HG02970 (cell line): Measurements from ENCODE around the gene PLCG2.
"Not testable (repeated sequence)": the region's sequence is repeated elsewhere in the genome, so short reads cannot be mapped to it uniquely, and the experiment has no call there.

ENCODE experiments used
- ATAC-seq: cut with Tn5 transposase; IDR thresholded peaks from one replicate; pipeline ENCODE4 v1.9.1; 2021; ENCODE audit warnings: mild to moderate bottlenecking, moderate library complexity, moderate number of reproducible peaks; ENCODE audit not compliant: unreplicated experiment, low FRiP score

PLCG2 gene

DNA sequence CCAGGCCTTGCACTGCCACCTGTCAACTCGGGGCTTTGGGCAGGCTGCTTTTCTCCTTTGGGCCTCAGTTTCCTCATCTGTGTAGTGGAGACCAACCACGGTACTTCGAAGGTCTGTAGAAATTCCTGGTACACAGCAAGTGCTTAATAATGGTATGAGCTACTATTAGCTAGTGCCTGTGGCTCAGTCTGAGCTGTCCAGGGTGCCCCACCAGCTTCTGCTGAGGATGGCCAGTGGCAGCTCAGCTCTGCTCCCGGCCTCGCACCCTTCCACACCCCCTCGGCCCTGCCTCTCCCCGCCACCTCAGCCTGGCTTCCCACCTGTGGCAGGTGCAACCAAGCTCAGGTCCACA is 26.2 kb upstream of the PLCG2 start:
- ATAC-seq: no peak

DNA sequence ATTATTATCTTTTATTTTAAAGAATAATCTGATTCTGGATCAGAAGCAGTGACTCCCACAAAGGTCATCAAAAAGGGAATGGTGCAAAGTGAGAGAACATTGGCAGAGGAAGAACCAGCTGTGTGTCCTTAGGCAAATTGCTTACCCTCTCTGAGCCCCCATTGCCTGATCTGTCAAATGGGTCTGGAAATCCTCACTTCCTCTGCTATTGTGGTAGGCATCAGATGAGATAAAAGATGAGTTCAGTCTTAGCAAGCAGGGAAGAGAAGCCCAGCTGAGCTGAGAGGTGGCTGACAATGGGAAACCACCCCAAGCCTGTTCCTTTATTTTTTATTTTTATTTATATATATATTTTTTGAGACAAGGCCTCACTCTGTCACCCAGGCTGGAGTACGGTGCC is 24.2 kb upstream of the PLCG2 start:
- no peak for ATAC-seq

DNA sequence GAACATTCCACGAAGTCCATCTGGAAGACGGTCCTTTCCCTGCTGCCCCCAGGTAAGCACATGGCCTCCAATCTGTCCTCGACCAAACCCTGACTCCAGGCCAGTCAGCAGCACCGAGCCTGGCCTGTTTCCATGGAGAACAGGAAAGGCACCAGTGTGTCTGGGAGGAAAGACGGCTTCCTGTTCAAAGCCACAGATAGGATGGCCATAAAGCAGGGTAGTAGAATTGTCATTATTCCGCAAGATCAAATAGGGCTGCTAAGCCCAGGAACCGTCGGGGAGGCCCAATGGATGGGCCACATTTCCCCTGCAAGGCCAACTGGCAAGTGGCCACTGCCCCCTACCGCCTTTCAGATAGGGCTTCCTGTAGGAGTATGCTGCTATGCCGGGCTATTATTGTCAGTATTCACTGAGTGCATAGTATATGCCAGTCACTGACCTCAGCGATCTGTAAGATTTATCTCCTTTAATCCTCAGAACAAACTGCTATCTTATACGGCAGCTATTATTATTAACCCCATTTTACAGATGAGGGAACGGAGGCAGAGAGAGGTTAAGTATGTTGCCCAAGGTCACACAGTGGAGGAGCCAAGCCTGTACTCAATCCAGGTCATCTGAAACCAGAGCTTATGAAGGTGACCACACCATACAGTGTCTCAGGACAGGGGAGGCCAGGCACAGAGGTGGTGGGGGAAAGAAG is 23.0 kb upstream of the PLCG2 start:
- ATAC-seq: no peak

DNA sequence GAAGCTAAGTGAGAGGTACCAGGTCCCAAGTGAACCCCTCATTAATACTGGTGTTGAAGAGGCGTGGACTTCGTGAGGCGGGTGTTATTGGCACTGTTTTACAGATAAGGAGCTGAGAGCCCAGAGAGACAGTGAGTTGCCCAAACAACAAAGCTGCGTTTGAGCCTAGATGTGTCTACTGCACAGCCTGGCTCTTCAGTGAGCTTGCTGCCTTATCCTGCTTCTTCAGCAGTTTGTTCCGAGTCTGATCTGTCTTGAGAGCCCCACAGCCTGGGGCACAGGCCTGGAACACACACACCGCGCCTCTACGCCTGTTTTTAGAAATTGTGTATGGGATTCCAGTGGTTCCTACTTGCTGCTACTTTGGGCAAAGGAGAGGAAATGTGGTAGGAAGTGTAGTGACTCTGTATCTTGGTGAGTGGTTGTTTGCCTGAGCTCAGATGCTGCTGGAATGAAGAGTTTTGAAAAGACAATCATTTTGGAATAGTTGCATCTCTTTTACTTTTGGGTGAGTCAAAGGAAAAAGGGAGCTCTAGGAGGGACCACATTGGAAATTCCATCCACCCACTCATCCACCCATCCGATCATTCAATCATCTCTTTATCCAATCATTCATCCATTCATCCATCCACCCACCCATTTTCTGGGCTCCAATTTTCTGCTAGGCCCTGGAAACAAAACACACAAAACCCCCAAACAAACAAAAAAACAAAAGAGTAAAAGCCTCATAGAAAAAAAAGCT is 22.3 kb upstream of the PLCG2 start:
- no peak for ATAC-seq

DNA sequence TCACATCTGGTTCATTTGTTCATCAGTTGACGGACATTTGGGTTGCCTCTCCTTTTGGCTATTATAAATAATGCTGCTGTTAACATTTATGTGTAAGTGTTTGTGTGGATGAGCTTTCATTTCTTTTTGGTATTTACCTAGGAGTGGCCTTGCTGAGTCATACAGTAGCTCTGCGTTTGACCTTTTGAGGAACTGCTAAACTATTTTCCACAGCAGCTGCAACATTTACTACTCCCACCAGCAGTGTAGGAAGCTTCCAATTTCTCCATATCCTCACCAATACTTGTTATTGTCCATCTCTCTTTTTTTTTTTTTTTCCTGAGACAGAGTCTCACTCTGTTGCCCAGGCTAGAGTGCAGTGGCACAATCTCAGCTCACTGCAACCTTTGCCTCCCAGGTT is 20.7 kb upstream of the PLCG2 start:
- no peak for ATAC-seq

DNA sequence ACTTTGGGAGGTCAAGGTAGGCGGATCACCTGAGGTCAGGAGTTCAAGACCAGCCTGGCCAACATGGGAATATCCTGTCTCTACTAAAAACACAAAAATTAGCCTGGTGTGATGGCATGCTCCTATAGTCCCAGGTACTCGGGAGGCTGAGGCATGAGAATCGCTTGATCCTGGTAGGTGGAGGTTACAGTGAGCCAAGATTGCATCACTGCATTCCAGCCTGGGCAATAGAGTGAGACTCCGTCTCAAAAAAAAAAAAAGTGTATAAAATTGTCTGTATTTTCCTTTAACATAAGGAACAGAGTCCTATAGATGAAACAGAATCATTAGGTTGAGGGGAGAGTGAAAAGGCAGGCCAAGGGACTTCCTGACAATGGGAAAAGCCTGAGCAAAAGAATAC is 16.8 kb upstream of the PLCG2 start:
- not testable (repeated sequence) for ATAC-seq

DNA sequence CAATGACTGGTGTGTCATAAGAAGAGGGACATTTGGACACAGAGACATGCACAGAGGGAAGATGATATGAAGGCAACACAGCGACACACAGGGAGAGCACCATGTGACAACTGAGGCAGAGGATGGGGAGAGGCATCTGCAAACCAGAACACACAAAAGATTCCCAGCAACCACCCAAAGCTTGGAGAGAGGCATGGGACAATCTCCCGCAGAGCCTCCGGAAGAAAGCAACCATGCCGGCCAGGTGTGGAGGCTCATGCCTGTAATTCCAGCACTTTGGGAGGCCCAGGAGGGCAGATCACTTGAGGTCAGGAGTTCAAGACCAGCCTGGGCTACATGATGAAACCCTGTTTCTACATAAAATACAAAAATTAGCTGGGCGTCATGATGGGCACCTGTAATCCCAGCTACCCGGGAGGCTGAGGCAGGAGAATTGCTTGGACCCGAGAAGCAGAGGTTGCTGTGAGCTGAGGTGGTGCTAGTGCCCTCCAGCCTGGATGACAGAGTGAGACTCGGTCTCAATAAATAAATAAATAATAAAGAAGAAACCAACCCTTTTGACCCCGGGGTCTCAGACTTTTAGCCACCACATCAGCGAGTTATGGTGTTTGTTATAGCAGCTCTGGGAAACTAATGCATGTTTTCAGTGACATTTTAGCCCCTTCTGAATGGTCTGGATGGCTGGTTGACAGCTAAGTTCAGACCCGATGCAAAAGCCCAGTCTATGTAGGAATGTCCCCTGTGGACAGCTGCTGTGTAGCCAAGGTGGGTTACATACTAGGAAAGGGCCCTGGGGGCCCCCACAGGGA is 13.8 kb upstream of the PLCG2 start:
- no peak for ATAC-seq

DNA sequence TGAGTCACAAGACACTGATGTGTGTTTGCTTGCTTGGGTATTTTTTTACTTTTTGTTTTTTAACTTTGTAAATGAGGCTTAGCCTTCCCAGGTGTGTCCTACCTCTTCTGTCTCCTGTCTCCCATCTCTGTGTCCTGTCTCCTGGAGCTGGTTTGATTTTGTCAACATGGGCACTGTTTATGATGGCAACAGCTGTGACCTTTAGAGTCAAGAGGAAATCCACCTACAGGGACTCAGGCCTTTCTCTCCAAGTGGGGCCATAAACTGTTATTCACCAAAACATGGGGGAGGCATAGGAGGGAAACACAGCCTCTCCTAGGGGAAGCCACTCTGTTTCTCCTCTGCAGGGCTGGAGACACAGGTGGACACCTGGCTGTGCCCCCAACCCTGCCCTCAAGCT is 13.1 kb upstream of the PLCG2 start:
- ATAC-seq: no peak

DNA sequence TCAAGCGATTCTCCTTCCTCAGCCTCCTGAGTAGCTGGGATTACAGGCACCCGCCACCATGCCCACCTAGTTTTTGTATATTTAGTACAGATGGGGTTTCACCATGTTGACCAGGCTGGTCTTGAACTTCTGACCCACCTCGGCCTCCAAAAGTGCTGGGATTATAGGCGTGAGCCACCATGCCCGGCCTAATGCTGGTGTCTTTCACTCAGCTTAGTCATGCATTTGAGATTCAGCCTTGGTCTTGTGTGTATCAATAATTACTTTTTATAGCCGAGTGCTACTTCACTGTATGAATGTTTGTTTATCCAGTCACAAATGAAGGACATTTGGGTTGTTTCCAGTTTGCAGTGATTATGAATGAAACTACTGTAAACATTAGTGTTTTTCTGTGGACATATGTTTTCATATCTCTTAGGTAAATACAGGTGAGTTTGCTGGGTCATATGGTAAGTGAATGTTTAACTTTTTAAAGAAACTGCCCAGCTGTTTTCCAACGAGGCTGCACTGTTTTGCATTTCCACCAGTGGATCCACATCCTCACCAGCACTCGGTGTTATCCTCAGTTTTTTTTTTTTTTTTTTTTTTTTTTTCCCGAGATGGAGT is 11.0 kb upstream of the PLCG2 start:
- ATAC-seq: no peak

DNA sequence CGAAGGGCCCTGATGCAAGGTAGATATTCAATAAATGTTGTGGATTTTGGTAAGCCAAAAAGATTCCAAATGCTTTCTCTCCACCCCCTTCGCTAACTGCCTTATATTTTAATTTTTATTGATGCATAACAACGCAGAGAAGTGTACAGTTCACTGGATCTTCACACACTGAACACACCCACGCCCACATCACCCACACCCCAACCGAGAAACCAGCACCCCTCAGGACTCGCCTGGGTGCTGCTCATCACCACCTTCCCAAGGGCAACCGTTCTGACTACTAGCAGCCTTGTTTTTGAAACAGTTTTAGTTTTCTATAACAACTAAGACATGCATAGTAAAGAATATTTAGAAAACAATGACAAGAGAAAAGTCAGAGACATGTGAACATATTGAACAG is 9.1 kb upstream of the PLCG2 start:
- ATAC-seq: no peak

DNA sequence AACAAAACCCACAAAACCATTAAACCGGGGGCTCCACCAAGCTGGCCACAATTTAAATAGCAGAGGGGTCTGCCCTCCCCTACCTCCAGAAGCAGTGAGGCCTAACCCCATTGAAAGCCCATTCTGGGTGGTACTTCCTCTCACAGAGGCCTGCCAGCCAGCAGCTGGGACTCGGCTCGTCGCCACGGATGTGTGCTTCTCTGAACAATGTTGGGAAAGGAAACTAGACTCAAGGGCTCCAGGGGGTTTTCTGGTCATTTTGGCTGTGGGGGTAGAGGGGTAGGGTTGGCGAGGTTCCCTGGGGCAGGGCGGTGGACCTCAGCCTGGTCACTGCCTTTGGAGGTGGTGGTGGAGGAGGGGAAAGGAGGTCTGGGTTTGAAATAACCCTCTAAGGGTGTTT is 4.7 kb upstream of the PLCG2 start:
- no peak for ATAC-seq

DNA sequence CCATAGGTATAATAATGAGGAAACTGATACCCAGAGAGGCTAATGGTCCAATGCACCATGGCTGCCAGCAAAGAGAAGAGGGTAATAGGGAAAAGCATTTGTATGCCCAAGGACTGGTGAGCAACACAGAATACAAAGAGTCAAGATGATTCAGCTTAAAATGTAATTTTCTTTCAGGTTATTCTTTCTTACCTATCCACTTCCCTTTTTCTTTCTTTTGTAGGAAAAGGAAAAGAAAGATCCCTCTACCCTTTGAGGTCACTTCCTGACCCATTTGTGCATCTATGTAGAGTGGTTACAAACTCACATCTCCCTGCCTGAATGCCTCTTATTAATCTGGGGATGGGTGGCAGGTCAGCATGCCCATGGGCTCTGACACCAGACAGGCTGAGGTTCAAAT is 3.5 kb upstream of the PLCG2 start:
- no peak for ATAC-seq

DNA sequence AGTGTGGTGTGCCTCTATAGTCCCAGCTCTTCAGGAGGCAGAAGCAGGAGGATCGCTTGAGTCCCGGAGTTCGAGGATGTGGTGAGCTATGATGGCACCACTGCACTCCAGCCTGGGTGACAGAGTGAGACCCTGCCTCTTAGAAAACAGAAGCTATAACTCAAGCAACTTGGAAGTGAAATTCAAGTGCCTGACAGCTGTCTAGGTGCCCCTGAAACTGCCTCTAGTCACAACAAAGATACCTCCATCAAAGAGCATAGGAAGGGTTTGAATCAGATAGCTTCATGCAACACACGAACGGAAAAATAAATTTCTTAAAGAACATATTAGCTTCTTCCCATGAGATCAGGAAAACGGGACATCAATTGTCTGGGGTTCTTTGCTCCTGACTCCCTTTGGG is 860 bp upstream of the PLCG2 start:
- no peak for ATAC-seq

DNA sequence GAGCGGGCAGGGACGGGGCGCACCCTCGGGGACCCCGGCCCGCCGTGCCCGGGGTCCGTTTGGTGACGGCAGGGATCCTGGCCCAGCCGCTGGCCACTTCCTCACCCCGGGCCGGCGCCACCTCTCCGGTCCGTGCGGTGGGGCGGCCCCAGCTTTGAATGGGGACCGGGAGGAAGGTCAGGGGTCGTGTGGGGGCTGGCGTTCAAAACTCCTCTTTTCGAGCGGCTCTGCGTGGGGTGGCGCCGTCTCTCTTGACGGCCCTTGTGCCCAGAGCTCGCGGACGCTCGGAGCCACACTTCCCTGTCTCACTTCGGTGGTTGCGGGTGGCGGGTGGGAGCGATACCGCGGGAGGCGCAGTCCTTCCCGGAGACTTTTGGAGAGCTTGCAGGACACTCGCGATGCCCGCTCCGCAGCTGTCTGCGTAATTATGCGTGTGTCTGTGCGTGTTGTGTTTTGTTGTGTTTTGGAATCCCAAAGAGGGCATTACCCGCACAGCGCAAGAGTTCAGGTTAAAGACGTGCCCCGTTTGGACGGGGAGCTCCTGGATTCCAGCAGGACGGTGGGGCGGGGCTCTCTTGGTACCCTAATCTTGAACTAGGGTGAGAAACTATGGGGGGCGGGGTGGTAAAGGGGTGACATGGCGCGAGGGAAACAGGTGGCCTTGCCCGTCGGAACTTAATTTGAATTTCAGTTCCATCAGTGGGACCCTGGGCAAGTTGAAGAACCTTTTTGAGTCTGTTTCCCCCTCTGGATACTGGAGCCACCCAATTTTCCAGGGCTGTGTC is 637 bp downstream of the PLCG2 start:
- ATAC-seq: peak; percentile 11

DNA sequence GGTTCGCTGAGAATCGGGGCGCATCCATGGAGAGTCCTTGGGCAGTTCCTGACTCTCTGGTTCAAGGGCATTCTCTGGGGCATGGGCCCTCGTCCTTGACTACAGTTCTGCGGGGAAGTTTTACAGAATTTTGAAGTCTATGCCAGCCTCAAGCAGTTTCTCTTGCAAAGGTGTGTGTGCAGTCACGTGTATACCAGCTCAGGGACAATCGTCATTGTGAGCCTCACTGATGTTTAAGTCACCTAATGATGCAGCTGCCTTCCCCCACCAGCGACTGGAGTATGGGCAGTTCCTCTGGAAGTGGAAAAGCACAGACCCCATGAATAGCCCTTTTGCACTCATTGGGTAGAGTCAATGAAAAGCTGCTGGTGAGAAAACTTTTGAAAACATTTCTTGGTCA is 1.3 kb downstream of the PLCG2 start:
- no peak for ATAC-seq

DNA sequence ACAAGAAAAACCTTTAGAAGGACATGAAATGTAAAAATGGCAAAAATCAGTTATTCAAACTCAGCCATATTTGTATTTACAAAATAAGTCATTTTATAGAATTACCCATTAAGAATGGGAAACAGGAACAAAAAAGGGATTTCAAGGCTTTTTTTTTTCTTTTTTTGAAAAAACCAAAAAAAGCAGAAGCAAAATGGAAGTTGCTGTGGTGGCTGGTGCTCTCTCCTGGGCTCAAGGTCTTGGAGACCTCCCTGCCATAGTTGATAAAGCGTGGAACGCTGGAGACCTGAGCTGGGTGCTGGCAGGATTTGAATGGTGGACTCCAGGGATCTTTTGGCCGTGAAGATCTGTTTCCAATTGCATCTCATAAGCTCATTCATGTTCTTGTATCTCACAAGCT is 3.1 kb downstream of the PLCG2 start:
- ATAC-seq: no peak

DNA sequence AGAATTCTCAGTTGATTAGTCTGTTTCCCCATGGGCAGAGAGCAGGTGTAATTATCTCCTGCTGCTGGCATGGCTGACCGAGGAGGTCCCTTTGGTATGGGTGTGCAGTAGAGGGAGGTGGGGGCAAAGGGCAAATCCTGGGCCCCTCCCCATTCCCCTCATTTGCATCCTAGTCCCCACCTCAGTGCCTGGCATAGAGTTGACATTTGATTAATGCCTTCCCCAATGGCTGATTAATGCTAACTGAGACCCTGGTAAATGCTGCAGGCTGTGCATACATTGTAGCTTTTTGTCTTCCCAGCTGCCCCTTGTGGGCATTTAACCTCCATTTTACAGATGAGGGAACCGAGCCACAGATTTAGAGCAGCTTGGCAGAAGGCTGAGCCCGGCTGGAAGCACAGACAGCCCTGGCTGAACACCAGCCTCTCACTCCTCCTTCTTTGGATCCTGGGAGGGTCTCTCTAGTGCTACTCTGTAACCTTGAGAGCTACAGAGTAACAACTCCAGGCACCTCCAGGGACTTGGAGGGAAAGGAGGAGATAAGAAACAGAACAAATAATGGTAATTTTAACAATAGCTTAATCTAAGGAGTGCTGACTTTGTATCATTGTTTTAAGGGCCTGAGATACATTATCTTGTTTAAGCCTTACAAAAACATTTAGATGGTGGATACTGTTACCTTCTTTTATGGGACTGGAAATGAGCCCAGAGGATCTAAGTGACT is 5.1 kb downstream of the PLCG2 start:
- ATAC-seq: no peak

DNA sequence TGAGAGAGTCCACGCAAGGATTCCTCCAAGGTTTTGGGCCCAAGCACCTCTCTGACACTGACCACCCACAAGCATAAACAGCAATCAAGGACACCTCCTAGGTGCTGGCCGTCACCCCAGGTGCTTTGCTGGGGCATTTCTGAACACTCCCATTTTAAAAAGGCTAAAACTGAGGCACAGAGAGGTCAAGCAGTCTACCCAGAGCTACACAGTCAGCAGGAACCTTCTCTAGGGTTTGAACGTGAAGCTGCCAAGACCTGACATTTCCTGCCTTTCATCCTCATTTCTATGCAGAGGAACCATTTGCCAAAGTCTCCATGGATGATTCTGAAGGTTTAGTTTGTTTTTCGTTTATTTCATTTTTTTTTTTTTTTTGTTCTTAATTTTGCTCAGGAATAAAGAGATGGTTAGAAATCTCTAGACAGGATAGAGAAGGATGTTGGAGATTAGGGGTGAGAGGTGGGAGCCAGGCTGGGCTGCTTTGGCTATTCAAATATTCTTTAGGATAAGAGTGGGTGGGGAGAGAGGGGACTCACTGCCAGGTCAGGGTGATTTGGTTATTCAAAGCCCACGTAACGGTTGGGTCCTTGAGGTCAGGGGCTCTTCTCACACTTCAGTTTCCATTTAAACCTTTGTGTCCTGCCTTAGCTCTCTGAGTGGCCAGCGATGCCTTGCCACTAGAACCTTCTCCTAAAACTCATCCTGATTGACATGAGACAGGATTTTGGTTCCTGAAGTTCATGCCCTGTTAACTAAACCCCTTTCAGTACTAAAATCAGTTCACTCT is 6.2 kb downstream of the PLCG2 start:
- ATAC-seq: no peak

DNA sequence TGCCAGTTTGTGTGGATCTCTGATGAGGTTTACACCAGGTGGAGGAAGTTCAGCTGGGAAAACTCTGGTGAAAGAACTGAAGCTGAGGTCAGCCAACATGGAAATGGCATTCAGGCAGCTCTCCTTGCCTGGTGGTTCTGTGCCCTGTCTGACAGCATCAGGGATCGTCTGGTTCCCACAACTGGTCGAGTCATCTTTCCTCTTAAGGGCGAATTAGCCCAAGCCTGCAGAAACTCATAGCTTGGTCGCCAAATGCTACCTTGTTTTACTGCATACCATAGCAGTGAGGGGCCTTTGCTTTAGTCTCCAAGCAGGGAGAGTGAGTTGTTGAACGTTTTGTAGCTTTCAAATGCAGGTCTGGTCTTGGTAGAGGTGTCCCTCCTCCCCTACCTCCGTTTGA is 7.2 kb downstream of the PLCG2 start:
- no peak for ATAC-seq
